T-helper 1 cell (primary cell): Measurements from ENCODE around the gene RRAS2.

Experiments
- DNase-seq, 5 donors: peaks; one replicate each; pipeline ENCODE4 v3.0.0-alpha.2; 2012 to 2020

Gene RRAS2

GRCh38 chr11:14336507-14337503 lies 22.2 kb downstream of the RRAS2 start:
- peak in 1 of 5 donors; percentile 50 for DNase-seq

- no peak for DNase-seq
Observed at GRCh38 chr11:14335712-14336111, 23.3 kb downstream of the RRAS2 start.

- DNase-seq: no peak
Observed at GRCh38 chr11:14334893-14335292, 24.1 kb downstream of the RRAS2 start.

DNA sequence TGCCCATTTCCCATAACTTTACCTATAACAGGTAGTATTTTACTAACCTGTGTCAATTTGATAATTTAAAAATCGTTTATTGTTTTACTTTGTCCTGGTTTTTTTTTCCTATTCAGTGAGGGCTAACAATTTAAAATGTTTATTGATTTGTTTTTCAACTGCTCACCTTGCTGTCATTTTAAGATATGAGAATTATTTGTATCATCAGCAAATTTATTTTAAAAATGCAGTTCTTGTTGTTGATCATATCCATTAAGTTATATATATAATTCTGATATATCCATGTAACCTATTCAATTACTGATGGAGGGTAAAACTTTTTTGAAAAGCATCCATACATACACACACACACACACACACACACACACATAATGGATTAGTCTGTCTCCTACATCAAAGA lies 24.8 kb downstream of the RRAS2 start:
- DNase-seq: no peak

GRCh38 chr11:14331476-14332136 lies 27.4 kb downstream of the RRAS2 start:
- DNase-seq: no peak

GRCh38 chr11:14330881-14331280 lies 28.1 kb downstream of the RRAS2 start:
- no peak for DNase-seq

DNA sequence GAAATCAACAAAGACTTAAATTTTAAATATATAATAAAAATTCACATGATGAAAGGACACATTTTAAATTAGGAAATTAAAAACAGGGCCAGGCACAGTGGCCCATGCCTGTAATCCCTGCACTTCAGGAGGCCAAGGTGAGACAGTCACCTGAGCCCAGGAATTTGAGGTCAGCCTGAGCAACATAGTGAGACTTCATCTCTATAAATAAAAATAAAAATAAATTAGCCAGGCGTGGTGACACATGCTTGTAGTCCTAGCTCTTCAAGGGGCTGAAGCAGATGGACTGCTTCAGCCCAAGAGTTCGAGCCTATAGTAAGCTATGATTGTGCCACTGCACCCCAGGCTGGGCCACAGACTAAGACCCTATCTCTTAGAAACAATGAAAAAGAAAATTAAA lies 29.3 kb downstream of the RRAS2 start:
- no peak for DNase-seq

DNA sequence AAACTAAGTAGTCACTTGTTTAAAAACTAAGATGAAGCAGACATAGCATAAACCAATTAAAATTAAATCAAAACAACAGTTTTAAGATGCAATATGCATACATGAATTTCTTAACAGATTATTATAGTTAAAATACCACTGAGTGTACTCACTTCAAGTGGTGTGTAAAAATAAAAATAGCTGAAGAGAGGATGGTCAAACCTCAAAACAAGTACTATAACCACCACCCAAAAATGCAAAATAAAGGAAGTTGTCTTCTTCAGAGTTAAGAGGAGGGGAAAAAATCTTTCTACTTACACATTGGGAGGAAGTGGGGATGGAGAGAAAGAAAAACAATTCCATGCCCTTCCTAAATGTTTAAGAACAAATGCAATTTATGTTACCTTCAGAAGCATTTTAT lies 31.9 kb downstream of the RRAS2 start:
- DNase-seq: no peak

- DNase-seq: no peak
Observed at GRCh38 chr11:14323118-14323676, 35.8 kb downstream of the RRAS2 start.

DNA sequence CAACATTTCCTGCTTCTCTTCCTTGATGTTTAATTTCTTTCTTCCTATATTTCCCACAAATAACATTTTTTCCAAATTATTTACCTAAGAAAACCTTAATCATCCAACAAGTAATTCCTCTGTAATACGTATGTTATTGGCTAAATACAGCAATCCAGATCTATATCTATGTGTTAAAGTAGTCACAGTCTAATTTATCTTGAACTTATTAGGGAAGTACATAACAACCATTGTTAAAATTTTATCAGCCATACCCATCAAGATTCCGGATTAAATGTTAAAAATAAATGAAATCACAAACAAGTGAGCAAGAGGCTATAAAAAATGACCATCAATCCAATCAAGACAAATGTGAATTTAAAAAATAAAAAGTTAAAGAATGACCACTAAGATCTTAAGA lies 36.5 kb downstream of the RRAS2 start:
- no peak for DNase-seq

DNA sequence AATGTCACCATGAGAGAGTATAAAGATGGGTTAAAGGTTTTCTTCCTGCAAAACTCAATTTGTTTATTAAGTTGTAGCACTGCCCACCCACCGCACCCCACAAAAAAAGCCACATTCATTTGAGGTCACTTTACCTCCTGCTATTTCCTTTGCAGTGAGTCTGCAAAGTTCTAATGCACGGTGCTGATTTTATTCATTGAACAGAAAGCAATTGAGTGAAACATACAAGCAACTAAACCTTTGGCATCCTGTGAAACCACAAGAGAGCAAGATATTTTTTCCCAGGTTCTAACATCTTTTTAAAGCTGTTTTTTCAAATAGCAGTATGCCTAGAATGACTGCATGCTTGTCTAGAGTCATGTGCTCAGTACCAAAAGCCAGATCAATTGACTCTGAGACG lies 39.0 kb downstream of the RRAS2 start:
- peak in 2 of 5 donors; percentile 10 to 90 for DNase-seq

DNA sequence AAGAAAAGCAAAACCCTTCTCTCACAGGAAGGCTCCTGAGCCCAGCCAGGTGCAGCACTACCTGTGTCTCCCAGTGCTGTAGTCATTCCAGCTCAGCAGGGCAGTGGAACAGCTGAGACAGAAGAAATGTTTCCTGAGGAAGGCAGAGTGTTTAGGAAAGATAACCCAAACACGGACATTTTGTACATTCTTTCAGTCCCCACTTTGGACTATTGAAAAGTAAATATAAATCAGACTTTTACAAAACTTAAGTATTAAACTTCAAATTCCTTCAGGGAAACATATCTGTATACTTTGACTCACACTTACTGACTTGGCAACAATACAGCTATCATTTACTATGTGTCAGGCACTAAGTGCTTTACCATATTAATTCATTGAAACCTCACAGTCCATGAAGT lies 40.4 kb downstream of the RRAS2 start:
- DNase-seq: no peak

- DNase-seq: no peak
Observed at GRCh38 chr11:14317659-14318325, 41.2 kb downstream of the RRAS2 start.

DNA sequence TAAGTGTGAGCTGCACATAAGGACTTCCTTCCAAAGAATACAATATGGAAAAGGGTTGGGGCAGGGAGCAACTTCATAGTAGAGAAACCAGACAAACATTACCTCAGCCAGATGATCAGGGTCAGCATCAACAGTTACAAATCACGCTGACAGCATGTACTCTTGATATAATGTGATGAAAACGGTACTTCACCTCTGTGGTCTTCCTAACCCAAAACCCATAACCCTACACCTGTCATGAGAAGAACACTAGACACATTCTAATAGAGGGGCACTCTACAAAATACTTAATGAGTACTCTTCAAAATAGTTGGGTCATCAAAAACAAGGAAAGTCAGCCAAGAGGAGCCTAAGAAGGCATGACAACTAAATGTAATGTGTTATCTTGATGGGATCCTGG lies 43.9 kb downstream of the RRAS2 start:
- DNase-seq: no peak

- DNase-seq: no peak
Observed at GRCh38 chr11:14314127-14314526, 44.9 kb downstream of the RRAS2 start.

DNA sequence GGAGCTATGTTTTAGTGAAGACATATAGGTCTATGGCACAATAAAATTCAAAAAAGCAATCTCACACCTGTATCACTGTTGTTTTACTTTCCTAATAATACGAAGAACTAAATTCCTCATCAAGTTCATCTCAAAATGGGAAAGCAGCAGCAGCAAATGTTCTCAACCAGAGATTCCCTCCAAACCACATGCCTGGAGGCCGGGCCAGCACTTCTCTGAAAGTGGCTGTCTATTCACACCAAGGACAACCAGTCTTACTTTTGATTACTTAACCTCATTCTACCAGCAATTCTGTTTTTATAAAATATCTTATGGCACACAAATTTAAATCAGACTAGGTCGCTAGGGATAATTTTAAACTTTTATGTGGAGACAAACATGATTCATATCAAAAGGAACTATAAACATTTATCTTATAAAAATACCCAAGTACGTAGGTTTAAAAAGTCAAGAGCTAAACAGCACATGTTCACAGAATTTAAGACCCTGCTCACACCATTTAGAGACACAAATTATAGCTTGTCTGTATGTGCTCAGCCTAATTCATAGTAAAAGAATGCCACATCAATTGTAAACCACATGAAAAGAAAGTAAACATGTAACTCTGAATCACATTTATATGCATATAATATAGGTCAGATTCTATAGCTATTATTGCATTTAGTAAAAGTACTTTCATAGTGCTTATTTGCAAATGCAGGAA lies 46.1 kb downstream of the RRAS2 start:
- DNase-seq: no peak

DNA sequence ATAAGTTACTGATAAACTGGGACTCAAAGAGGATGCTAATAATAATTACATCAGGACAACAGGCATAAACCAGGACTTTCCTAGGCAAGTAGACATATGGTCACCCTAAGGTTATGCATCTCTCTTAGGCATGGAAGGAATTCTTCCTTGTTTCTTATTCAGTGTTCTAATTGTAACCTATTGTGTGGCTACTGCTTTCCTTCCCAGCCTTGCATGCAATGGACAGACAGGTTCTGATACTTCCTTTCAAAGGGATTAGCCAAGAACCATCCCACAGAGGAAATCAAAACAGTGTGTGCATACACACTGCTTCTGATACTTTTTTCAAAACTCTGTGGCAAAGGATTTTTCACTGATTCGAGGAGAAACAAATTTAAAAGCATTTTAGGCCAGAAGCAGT lies 48.3 kb downstream of the RRAS2 start:
- no peak for DNase-seq

DNA sequence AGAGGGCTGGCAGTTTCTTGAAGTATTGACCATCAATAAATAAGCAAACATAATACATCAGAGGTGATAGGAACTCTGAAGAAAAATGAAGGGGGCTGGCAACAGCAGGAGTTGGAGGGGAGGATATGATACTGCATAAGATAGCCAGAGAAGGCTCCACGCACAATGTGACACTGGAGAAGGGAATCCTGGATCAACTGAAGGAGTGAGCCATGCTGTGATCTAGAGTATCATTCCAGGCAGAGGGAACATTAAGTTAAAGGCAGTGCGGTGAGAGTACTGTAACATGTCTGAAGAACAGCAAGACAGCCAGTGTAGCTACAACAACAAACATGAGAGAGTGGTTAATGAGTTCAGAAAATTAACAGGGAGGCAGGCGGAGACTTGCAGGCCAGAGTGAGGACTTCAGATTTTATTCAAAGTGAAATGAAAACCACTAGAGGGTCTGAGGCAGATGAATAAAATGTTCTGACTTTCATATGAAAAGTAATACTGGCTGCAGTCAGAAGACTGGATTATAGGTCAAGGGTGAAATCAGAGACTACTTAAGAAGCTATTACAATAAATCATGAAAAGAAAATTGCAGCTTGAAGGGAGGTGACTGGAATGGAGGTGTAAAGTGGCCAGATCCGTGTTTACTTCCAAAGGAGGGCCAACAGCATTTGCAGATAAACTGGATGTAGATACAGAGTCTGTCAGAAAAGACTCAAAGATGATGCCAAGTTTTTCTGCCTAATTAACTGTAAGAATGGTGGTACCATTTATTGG lies 49.4 kb downstream of the RRAS2 start:
- no peak for DNase-seq

- DNase-seq: no peak
Observed at GRCh38 chr11:14308897-14309387, 50.0 kb downstream of the RRAS2 start.

DNA sequence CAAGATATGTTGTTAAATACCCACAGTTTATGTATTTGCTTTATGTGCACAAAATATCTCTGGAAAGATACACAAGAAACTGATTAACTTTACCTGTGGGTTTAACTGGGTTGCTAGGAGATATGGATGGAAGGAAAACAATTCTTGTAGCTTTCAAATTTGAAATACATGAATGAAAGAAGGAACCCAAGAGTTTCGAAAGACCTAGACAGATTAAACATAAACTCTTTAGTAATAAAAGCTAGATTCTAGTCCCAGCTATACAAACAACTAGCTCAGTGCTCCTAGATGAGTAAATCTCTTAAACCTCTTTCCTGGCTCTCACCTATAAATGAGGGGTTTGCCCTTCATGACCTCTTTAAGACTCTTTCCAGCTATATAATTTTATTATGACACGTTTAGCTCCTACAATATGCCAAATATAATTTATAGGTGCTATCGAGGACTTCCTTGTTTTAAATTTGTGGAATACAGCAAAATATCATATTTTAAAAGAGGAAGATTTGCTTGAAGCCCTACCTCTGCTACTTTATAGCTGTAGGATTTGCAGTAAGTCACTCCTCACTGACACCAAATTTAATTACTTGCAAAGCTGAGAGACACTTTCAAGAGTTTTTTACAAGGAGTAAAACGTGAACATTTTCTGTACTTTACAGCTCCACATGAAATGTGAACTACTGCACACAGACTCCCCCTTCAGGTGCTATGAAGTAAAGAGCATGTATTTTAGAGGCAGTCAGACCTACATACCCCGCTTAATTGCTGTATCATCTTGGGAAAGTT lies 50.7 kb downstream of the RRAS2 start:
- DNase-seq: peak in 1 of 5 donors; percentile 41

DNA sequence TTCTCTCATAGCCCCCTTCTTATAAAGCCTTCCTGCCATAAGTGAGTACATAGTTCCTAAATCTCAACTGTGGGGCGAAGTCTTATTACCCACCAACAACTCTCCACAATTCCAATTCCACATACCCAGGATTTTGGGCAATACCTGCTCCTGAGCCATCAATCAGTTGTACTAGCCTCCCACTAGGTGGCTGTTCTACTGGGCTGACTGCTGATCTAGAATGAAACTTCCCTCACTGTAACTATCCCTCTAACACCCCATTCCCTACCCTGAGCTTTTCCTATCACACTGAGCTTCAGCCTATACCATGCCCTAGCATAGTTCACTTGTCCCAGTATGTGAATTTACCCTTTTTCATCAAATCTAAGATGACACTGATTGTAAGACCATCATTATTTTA lies 52.5 kb downstream of the RRAS2 start:
- DNase-seq: no peak
